K562 (cell line): Measurements from ENCODE around the gene DDX41. TPM values are rescaled to one million over a fixed set of nuclear protein-coding genes. Genes with fewer than 3 reads are reported as not detected.
A peak's percentile ranks its signal among the peaks of the same experiment; 100 is the strongest.

ENCODE experiments used
- ATAC-seq: fragments of 200-7000 bp; cut with Tn5 transposase; 3 replicates; pipeline ENCODE4 v1.9.1; 2020; ENCODE audit warnings: moderate library complexity
- BruUV-seq: library from RNA; stranded (reverse); fragments of 400-500 nt; replicated peaks from 2 replicates; lab custom pipeline; 2021; lab: Mats Ljungman, UMichigan
- CTCF ChIA-PET: fragments of 300-600 bp; formaldehyde crosslinking; extraction: SDS; loops from one replicate; lab custom pipeline; 2021; ENCODE audit warnings: low intra/inter-chr PET ratio; lab: Yijun Ruan, JAX
- POLR2A ChIA-PET: fragments of 300-600, 350-650 bp; sonication (Branson Sonifier 250); formaldehyde crosslinking; extraction: SDS; loops from one replicate; lab custom pipeline; 2021; ENCODE audit warnings: antibody characterized with exemption, inconsistent platforms; lab: Yijun Ruan, JAX
- DNase-seq, 4 experiments: peaks; one replicate each; pipeline versions ENCODE4 v3.0.0 to v3.0.0-alpha.2; 2011 to 2018; ENCODE audit warnings: low spot score in 3 of 4, mixed read lengths in 3 of 4; ENCODE audit errors: extremely low read depth in 1 of 4
- FAIRE-seq: peaks from 2 replicates; lab custom pipeline; 2011; peaks lifted over from hg19 to GRCh38; lab: Jason Lieb, UNC
- H2AFZ ChIP-seq: 2 replicates; pipeline ENCODE4 v1.6.0; 2011; ENCODE audit warnings: low read depth, low read length, control low read depth, inconsistent platforms
- H3K27ac ChIP-seq: fragments of 200-600 bp; 3 replicates; pipeline ENCODE4 v1.8.0; 2011; ENCODE audit warnings: low read depth, mild to moderate bottlenecking, control low read depth, inconsistent platforms, low read length, moderate library complexity, mixed read lengths; ENCODE audit errors: extremely low read depth
- H3K27me3 ChIP-seq, 2 experiments: fragments of 300-600 bp in 1 of 2; 2 replicates in 1 of 2; 3 replicates in 1 of 2; pipeline versions ENCODE4 v1.6.0 to v1.8.0; 2011; ENCODE audit warnings: inconsistent platforms in 2 of 2, low read length in 2 of 2, mild to moderate bottlenecking in 1 of 2, mixed read lengths in 1 of 2, moderate library complexity in 1 of 2; ENCODE audit not compliant: control insufficient read depth in 2 of 2, insufficient read depth in 2 of 2
- H3K36me3 ChIP-seq: fragments of 300-600 bp; 3 replicates; pipeline ENCODE4 v1.8.0; 2011; ENCODE audit warnings: mild to moderate bottlenecking, low read length, inconsistent platforms; ENCODE audit not compliant: control insufficient read depth, insufficient read depth
- H3K4me1 ChIP-seq, 2 experiments: fragments of 200-600 bp in 1 of 2; replicated peaks in 1 of 2; 2 replicates in 1 of 2; 3 replicates in 1 of 2; pipeline versions ENCODE4 v1.5.1 to v1.8.0; 2011; ENCODE audit warnings: inconsistent platforms in 2 of 2, low read length in 2 of 2, mild to moderate bottlenecking in 1 of 2, mixed read lengths in 1 of 2, moderate library complexity in 1 of 2; ENCODE audit not compliant: control insufficient read depth in 2 of 2, insufficient read depth in 2 of 2
- H3K4me2 ChIP-seq: 2 replicates; pipeline ENCODE4 v1.6.1; 2011; ENCODE audit warnings: low read length, control low read depth, inconsistent platforms, mixed read lengths; ENCODE audit not compliant: insufficient read depth
- H3K4me3 ChIP-seq: fragments of 200-600 bp; sonication (generic), shearing (Covaris generic); 2 replicates; pipeline ENCODE4 v1.5.1; 2016; ENCODE audit warnings: control low read depth, inconsistent platforms
- H3K79me2 ChIP-seq: fragments of 200-600 bp; 3 replicates; pipeline ENCODE4 v1.8.0; 2011; ENCODE audit warnings: low read length, inconsistent platforms; ENCODE audit not compliant: control insufficient read depth, insufficient read depth
- H3K9ac ChIP-seq, 2 experiments: 2 replicates each; pipeline versions ENCODE4 v1.6.0 to v1.6.1; 2011; ENCODE audit warnings: low read depth in 2 of 2, low read length in 2 of 2, control low read depth in 1 of 2, inconsistent platforms in 1 of 2, mild to moderate bottlenecking in 1 of 2, mixed read lengths in 1 of 2; ENCODE audit not compliant: insufficient read depth in 1 of 2
- H3K9me1 ChIP-seq: one replicate; pipeline ENCODE4 v1.6.0; 2011; ENCODE audit warnings: inconsistent platforms, mild to moderate bottlenecking, low read length, moderate library complexity; ENCODE audit not compliant: control insufficient read depth, insufficient read depth
- H3K9me3 ChIP-seq: replicated peaks from 2 replicates; pipeline ENCODE4 v1.5.1; 2011; ENCODE audit warnings: low read depth, low read length, inconsistent platforms; ENCODE audit not compliant: control insufficient read depth, insufficient read depth
- H4K20me1 ChIP-seq: replicated peaks from 2 replicates; pipeline ENCODE4 v1.6.1; 2011; ENCODE audit warnings: low read length, inconsistent platforms, mixed read lengths; ENCODE audit not compliant: control insufficient read depth, insufficient read depth
- NELFE ChIP-seq: IDR thresholded peaks from 2 replicates; pipeline ENCODE4 v1.6.1; 2011; ENCODE audit warnings: mild to moderate bottlenecking; ENCODE audit not compliant: insufficient read depth, insufficient read length
- whole genome bisulfite sequencing: fragments of 100-300 bp; shearing (Covaris generic); methylation state at CpG from one replicate; pipeline ENCODE4 v1.1.6; 2016; ENCODE audit warnings: low coverage, mixed read lengths; ENCODE audit not compliant: insufficient coverage; ENCODE audit errors: missing lambda C conversion rate; 5-methylcytosine and 5-hydroxymethylcytosine counted together
- in situ Hi-C: fragments of 300-500 bp; cut with MboI; formaldehyde crosslinking; loops from 4 replicates; pipeline ENCODE4 v1.15.0; 2018; ENCODE audit warnings: inconsistent platforms, mixed read lengths
- intact Hi-C: fragments of 100-400 bp; cut with micrococcal nuclease; formaldehyde crosslinking; loops from 2 replicates; pipeline ENCODE4 v1.14.2; 2022
- polyA plus RNA-seq, 8 experiments: library from polyadenylated mRNA; depleted of rRNA in 4 of 8; stranded (reverse) in 5 of 8; unstranded in 3 of 8; fragments of >200 nt; fragmentation: Nextera tagmentation in 2 of 8; fragmentation: Illumina TruSeq in 1 of 8; extraction: Ambion mirVana in 2 of 8; extraction: Trizol in 1 of 8; gene quantifications; 2 replicates each; pipeline versions ENCODE4 v1.2.1 to v1.2.3, GENCODE V29; 2011 to 2014; ENCODE audit warnings: inconsistent platforms in 1 of 8, missing spikeins in 1 of 8
- total RNA-seq, 7 experiments: library from RNA; depleted of rRNA in 6 of 7; stranded (reverse); fragments of >200 nt in 6 of 7; fragmentation: Illumina TruSeq in 2 of 7; extraction: Trizol in 2 of 7; gene quantifications; 2 replicates each; pipeline versions ENCODE4 v1.2.1 to v1.2.3, GENCODE V29; 2011 to 2021; ENCODE audit warnings: low replicate concordance in 1 of 7
- TF ChIP-seq, protein P1 (sequence below): sonication (generic); formaldehyde crosslinking; IDR thresholded peaks from 2 replicates; pipeline ENCODE4 v1.8.0; 2023; ENCODE audit warnings: mild to moderate bottlenecking, missing genetic modification reagents
- TF ChIP-seq, protein P2 (sequence below), 3 experiments: fragments of 200-800 bp in 1 of 3; sonication (Bioruptor generic) in 1 of 3; sonication (generic) in 1 of 3; formaldehyde crosslinking in 1 of 3; IDR thresholded peaks; 2 replicates each; pipeline versions ENCODE4 v1.6.1 to v1.8.0; 2016 to 2022; ENCODE audit warnings: mild to moderate bottlenecking in 2 of 3, missing compliant biosample characterization in 2 of 3, missing genetic modification characterization in 2 of 3, missing genetic modification reagents in 1 of 3

DDX41 gene
- total and polyA plus RNA-seq, 9 of the 15 experiments (the other 6 are each of a cell fraction or from before 2014, with no cell fraction given) = 38.2 to 284 (median 116) TPM

DNA sequence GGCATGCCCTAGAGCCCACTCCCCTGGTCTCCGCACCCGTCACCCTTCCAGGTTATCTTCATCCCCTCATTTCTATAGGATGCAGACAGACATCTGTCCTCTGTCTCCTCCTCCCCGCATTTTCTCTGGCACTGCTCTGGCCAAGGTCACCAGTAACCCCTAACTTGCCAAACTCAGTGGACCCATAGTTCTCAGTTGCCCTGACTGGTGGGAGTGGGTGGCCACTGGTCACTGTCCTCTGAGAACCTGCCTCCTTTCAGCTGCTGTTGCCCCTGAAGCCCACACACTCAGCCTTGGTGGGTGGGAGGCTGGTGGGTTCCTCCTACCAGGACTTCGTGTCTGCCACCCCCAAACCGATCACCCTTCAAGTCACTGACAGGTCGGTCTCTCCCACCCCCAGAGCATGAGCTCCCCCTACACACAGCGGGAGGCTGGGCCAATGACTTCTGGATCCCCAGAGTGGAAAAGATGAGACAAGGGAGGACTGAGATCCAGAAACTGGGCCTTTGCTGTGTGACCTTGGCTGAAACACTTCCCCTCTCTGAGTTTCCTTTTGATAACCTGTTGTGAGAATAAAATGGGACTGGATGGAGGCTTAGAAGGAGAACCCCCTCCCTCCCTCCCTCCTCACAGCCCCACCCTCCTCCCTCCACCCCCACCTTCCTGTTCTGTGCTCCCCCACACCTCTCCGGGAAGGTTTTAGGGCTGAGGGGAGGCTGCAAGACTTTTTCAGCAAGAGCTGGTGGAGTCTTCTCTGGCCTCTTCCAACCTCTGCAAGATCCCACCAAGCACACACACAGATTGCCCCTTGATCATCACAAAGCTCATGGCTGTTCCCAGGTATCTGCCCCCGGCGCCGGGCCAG lies 41.0 kb downstream of the DDX41 start (continued):
- TF ChIP-seq, protein P1, sequence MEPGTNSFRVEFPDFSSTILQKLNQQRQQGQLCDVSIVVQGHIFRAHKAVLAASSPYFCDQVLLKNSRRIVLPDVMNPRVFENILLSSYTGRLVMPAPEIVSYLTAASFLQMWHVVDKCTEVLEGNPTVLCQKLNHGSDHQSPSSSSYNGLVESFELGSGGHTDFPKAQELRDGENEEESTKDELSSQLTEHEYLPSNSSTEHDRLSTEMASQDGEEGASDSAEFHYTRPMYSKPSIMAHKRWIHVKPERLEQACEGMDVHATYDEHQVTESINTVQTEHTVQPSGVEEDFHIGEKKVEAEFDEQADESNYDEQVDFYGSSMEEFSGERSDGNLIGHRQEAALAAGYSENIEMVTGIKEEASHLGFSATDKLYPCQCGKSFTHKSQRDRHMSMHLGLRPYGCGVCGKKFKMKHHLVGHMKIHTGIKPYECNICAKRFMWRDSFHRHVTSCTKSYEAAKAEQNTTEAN (CRISPR knock-in tag) = no peak
- TF ChIP-seq, all 486 proteins: peak for 7

DNA sequence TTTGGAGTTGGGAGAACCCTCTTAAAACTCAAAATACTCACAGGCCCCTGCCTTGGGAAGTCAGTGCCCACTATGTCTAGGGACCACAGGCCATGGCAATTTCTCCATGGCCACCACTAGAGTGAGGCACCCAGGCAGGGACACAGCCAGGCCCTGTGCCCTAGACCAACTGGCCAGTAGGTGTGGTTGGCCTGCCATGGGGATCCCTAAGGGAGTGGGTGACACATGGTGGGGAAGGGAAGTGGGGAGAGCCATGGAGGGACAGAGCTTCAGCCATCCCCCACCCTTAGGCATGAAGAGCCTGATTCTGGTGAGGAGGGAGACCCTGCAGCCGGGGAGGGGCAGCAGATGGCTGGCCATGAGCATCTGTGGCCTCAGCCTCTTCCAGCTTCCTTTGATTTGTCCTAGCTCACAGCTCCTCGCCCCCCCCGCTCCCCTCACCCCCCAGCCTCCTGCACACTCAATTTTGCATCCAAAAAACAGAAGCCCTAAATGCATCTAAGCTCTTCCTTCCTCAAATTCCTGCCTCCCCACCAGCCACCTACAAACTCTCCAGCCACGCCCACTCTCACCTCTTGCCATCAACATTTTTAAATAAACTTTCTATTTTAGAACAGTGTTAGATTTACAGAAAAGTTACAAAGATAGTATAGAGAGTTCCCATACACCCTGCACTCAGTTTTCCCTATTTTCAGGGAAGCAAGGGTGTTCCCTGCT lies 41.8 kb downstream of the DDX41 start:
- H2AFZ ChIP-seq = no peak overlapping the region
- no peak for TF ChIP-seq NELFE
- TF ChIP-seq, protein P2, sequence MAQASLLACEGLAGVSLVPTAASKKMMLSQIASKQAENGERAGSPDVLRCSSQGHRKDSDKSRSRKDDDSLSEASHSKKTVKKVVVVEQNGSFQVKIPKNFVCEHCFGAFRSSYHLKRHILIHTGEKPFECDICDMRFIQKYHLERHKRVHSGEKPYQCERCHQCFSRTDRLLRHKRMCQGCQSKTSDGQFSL (CRISPR knock-in tag; IDR thresholded peaks at IDR 0.05) = no peak; the same call in 1 of the 2 replicates
- TF ChIP-seq, protein P2 (tag; IDR thresholded peaks at IDR 0.05) = 0 out of 4 replicates have a peak, but pooled peaks of 1 of the 2 experiments have one; percentile 3
- TF ChIP-seq, all 486 proteins: peak for 1
- H3K4me2 ChIP-seq = no peak overlapping the region
- FAIRE-seq (no peak), ATAC-seq (no peak), DNase-seq (no peak)
- H3K9me3 ChIP-seq = no peaks in the 10 kb centered on the region
- no peaks in the 10 kb centered on the region for H3K9me1 ChIP-seq
- H3K4me1 ChIP-seq = peaks cover 35 to 67% of the 10 kb centered on the region in 2 experiments
- no TSS peak for BruUV-seq
- WGBS = 56% methylated on average over 2 of the region's 4 CpGs
- intact Hi-C loops = no loop called here
- H3K36me3 ChIP-seq = peaks cover 20% of the 10 kb centered on the region; the same call in 2 of the 3 replicates
- no peaks in the 10 kb centered on the region for H3K27me3 ChIP-seq
- in situ Hi-C loops = no loop called here
- ChIA-PET POLR2A (interaction anchor here (0.6 to 1.7 kb wide), 5 partner anchors 15 to 119 kb away, joined by 3 to 10 read pairs (median 3); no protein-coding TSS in a partner anchor), CTCF (interaction anchor here (0.7 kb wide), 1 partner anchor 115 kb away, joined by 3 read pairs; no protein-coding TSS in a partner anchor)
- peak overlapping the region; percentile 19; the same call in 1 of the 3 replicates for H3K27ac ChIP-seq
- H4K20me1 ChIP-seq = no peaks in the 10 kb centered on the region; the same call in 1 of the 2 replicates
- H3K9ac ChIP-seq = peak overlapping the region in 1 of 2 experiments; percentile 76; a peak in 1 of 4 replicates
- H3K4me3 ChIP-seq = no peak overlapping the region
- H3K79me2 ChIP-seq = peaks cover 29% of the 10 kb centered on the region
